Endometrium (tissue), 2 donors: ENCODE results near the gene LRFN5.
"Not testable (repeated sequence)": the region's sequence is repeated elsewhere in the genome, so short reads cannot be mapped to it uniquely, and the experiment has no call there.

ENCODE experiments used
- FAIRE-seq: peaks from 2 replicates; lab custom pipeline; 2012; peaks lifted over from hg19 to GRCh38; lab: Jason Lieb, UNC
- donor health status: control.
- donor health status: control.

LRFN5 gene

DNA sequence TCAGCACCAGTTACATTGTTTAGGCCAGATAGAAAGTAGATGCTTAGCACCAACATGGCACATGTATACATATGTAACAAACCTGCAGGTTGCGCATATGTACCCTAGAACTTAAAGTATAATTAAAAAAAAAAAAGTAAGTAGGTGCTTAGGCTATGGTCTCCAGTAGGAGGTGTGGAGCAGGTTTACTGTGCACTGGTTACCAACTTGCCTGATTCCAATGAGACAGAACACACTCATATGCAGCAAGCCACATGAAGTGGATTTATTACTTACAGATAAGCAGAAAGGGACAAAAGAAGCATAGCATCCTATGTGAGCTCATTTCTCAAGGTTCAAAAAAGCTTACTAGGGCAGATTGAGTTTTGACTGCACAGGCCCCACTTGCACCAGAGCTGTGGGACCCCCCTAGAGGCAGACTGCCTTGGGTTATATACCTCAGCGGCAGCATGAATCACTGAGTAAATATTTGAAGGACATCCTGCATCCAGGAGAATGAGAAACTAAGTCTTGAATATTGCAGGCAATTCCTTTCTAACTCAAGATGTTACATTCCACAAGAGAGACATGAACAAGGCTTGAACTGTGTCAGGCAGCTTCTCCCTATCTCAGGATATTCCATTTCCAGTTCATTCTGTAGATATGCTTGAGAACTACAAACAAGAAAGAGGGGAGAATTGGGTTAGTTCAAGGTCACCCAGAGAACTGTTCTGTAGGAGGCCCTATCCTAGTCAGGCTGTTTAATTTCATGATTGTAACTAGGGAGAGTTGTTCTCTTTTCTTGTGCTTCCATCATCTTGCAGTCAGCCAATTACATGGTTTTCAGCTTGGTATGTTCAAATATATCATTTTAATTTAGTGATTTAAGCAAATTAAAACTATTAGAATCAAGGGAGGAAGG is 30.1 kb downstream of the LRFN5 start:
- no peak for FAIRE-seq

DNA sequence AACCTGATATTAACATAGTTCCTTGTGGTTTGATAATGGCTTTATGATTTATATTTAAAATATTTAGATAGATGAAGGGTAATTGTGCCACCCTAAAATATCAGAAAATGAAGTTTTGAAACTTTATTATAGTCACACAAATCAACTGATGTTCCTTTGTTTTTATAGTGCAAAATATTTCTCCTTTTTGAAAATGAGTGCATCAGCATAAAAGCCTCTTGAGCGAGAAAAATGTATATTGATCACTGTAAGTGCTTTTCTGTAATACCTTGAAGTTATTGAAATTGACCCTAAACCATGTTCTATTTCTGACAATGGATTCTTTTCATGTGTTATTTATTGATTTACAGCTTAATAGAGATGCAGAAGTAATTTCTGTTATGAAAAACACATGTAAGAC is 35.0 kb downstream of the LRFN5 start:
- no peak for FAIRE-seq

DNA sequence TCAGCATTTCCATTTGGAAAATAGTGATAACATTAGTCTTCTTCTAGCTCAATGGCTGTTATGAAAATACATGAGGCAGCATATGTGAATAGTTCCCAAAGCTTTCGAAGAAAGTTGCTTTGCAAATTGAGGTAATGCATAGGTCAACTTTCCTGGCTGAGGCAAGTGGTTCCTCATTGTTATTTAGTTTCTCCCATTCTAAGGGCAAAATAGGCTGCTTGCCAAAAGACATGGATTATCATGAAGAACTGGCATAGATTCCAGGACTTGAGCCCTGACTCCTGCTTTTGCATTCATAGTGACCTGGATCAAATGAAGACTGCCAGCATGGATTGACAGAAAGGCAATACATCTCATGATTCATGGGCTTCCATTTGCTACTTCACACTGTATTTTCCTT is 35.7 kb downstream of the LRFN5 start:
- FAIRE-seq, result no peak

DNA sequence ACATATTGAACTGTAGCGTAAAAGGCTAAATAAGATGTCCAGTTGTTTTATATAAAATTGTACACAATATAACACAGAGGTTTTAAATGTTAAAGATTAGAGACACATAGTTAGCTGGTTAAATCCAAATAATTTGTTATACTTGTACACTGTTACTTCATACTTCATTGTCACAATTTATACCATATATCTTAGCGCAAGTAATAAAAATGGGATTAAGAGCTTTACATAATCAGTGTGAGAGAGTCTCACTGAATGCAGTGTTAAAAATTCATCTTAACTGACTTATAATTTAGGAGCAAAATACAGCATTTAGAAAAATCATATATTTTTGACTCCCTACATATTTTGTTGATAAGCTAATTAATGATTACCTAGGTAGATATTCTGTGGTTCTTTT is 36.1 kb downstream of the LRFN5 start:
- no peak for FAIRE-seq

DNA sequence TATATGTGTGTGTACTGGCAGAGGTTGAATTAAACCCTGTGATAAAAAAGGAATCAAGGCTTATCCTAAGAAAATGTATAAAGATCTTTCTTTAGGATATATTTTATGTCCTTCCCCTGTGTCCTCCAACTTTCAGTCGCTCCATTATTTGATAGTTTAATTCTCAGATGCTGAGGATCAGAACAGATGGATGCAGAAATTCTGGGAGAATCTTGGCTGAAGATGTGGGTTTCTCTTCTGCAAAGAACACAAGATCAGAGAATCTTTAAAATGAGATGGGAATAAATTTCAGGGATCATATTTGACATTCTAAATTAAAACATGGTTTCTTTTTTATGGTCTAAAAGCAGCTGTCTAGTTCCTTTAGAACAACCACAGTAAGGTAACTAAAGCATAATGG is 37.9 kb downstream of the LRFN5 start:
- no peak for FAIRE-seq

DNA sequence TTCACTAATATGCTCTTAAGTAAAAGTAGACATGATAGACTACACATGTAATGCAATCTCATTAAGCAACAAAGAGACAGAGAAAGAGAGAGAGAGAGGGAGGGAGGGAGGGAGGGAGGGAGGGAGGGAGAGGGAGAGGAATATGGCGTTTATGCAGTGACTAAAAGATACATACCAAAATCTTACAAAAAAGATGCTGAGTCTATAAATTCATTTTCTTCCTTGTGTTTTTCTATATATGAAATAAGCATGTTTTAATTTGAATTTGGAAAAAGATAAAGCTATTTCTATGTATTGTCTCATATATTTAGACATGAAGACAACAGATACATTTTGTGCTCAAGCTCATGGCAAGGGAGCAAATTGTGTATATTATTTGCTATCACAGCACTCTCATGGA is 44.1 kb downstream of the LRFN5 start:
- FAIRE-seq, result no peak

DNA sequence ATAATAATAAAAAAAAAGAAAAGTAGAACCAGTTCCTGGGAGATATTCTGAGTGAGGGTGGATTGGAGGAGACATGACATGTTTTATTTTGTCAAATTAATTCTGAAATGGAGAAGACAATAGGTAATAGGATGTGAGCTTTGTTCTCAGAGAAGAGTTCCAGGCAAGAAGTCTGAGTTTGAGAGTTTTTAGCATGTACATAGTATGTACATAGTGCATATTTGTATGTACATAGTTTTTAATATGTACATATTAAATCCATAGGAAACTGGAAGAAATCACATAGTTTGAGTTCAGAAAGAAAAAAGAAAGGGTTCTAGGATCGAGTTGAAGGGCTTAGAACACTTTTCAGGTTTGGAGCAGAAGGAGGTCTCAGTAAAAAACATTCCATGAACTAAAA is 47.5 kb downstream of the LRFN5 start:
- FAIRE-seq, result no peak

DNA sequence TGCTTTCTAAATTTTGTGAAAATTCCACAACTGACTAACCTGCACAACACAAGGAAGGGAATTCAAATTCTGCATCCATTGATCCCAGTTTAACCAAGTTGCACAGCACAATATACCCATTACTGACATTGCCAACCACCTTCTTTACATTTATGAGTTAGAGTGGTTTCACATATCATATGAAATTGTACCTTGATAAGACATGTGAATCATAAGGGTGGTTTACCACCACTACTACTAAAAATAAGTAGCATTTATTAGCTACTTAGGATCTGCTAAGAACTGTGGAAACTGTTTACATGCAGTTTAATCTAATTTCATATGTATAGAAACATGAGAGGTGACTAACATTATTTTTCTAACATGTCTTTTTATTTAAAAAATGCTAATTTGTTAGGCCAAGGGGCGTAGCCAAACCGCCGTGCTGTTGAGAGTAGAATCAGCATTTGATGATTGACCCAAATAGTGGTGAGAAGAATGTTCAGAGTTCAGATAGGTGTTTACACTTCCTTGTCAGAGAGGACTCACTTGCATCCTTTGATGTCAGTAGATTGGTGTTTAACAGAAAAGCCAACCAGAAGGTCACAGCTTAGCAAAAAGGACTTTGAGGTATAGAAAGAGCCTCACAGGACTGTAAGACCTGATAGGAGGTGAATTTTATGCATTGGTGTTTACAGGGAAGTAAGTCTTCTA is 56.2 kb downstream of the LRFN5 start:
- FAIRE-seq, result no peak

DNA sequence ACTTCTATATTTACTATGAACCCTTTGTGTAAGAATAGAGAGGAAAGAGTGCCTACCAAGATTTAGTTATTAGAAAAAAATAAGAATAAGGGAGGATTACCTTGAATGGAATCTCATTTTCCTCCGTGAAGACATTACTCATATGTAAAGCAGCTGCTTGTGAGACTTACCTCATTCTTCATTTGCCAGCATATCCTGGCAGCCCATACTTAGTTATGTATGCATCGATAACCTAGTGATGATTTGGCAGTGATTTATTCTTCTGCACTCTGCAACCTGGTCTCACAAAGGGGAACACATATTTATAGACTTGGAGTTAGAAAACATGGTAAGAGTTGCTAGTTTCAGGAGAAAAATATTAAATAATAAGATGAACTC is 56.8 kb downstream of the LRFN5 start:
- FAIRE-seq, result no peak

DNA sequence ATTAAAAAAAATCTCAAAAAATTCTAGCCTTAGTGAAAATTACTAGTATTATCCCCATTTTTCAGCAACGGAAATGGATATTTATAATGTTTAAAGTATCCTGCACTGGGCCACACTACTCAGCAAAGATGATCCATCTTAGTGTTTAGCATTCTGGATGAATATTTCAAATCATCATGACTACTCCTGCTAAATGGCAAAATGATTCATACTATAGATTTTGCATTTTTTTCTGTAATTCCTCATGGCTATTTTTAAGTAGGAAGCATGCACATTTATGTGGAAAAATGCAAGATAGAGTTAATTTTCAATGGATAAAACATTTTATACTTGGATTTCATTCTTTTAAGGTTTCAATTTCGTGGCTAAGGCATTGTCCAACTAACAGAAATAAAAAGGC is 59.6 kb downstream of the LRFN5 start:
- no peak for FAIRE-seq

DNA sequence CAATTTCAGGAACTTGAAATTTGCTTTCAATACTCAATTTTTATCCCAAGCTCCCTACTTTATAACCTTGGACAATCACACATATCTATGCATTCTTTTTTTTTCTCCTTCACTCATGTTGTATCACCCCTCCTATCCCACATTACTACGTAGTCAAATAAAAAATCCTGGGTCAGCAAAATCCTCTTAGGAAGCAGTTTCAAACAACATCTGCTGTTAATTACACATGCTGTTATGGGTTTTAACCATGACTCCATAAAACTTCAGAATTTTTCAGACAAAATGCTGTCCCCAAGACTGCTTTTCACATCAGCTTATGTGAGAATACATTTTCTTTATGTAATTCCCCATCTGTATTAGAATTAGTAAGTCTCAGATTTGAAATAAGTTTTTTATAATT is 61.7 kb downstream of the LRFN5 start:
- peak; percentile 96 for FAIRE-seq

DNA sequence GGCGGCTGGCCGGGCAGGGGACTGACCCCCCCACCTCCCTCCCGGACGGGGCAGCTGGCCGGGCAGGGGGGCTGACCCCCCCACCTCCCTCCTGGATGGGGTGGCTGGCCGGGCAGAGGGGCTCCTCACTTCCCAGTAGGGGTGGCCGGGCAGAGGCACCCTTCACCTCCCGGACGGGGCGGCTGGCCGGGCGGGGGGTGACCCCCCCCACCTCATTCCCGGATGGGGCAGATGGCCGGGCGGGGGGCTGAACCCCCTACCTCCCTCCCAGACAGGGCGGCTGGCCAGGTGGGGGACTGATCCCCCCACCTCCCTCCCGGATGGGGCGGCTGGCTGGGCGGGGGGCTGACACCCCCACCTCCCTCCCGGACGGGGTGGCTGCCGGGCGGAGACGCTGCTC is 66.9 kb downstream of the LRFN5 start:
- FAIRE-seq, result not testable (repeated sequence)

DNA sequence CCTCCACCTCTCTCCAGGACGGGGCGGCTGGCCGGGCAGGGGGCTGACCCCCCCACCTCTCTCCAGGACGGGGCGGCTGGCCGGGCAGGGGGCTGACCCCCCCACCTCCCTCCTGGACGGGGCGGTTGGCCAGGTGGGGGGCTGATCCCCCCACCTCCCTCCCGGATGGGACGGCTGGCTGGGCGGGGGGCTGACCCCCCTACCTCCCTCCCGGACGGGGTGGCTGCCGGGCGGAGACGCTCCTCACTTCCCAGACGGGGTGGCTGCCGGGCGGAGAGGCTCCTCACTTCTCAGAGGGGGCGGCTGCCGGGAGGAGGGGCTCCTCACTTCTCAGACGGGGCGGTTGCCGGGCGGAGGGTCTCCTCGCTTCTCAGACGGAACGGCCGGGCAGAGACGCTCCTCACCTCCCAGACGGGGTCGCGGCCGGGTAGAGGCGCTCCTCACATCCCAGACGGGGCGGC is 67.9 kb downstream of the LRFN5 start:
- not testable (repeated sequence) for FAIRE-seq

DNA sequence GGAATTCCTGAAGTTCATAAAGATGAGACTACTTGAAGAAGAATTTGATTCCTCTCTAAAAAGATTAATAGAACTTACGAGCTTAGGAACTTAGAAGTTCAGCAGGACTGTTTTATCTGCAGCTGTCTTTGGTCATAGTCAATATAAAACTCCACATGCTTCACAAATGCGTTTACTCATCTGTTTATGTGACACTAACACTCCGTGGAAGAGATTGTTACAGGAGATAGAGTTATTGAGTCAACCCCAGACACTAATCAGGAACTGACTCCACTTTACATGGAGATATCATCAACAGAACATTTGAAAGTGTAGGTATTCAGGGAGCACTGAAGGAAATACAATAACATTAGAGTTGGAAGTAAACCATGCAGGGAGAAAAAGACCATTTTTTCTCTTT is 92.8 kb downstream of the LRFN5 start:
- FAIRE-seq, result peak; percentile 31

DNA sequence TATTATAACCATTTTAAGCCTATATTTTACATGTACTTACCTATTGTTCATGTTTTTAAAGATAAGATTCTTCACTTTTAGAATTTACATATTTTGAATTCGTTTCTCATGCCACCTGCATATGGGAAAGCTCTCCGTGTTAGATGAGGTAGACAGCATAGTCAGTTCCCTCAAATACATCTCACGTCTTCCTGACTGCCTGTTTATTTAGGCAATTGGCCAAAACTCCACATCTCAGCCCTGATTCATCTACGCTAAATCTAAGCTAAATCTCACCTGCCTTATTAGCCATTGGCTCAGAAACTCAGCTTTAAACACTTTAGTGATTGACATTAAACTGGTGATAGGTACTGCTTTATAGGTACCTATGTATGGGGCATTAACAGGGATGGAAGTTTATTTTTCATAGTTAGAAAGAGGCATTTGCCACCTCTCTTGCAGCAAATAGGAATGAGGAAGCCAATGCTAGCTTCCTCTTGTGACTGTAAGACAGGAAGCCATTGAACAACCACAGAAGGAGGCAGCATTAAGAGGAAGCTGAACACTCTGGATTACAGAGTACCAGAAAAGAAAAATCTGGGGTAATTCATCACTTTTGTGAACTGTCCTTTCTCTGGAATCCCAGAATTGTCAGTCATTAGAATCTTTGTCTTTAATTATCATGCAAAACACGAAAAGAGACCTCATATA is 111.9 kb downstream of the LRFN5 start:
- FAIRE-seq, result no peak

DNA sequence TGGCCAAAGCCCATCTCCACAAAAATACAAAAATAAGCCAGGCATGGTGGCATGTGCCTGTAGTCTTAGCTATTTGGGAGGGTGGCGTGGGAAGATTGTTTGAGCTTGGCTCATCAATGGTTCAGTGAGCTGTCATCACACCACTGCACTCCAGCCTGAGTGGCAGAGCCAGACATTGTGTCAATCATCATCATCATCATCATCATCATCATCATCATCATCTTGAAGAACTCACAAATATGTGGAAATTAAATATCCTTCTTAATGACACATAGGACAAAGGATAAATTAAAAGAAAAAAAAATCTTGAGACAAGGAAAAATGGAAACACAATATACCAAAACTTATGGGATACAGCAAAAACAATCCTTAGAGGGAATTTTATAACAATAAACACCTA is 132.5 kb downstream of the LRFN5 start:
- no peak for FAIRE-seq

DNA sequence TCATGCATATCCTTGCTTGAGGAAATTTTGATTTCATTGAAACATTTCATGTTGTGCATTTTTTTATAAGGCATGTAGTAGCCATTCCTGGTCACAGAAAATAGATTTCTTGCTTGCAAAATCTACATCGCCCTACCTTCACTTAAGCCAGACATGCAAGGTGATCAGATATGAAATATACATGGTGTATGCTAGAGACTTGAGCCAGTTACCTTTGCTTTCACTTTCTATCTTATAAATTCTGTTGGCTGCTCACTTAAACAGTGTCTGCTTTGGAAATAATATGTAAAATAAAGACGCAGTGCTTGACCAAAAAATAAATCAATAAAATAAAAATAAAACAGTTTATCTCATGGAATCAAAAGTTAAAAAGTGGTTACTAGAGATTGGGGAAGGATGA is 136.5 kb downstream of the LRFN5 start:
- no peak for FAIRE-seq

DNA sequence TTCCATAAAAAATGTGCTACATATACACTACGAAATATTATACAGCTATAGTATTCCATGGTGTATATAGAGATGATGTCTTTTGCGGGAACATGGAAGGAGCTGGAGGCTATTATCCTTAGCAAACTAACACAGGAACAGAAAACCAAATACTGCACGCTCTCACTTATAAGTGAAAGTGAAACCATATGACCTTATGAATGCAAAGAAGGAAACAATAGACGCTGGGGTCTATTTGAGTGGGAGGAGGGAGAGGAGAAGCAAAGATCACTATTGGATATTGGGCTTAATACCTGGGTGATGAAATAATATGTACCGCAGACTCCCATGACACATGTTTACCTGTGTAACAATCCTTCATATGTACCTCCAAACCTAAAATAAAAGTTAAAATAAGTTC is 142.8 kb downstream of the LRFN5 start:
- FAIRE-seq, result no peak

DNA sequence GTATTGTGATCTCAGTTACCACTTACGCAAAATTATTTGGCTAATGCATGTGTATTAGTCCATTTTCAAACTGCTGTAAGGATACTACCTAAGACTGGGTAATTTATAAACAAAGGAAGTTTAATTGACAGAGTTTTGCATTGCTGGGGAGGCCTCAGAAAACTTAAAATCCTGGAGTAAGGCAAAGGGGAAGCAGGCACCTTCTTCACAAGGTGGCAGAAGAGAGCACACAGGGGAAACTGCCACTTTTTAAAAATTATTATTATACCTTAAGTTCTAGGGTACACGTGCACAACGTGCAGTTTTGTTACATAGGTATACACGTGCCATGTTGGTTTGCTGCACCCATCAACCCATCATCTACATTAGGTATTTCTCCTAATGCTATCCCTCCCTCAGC is 143.9 kb downstream of the LRFN5 start:
- not testable (repeated sequence) for FAIRE-seq

DNA sequence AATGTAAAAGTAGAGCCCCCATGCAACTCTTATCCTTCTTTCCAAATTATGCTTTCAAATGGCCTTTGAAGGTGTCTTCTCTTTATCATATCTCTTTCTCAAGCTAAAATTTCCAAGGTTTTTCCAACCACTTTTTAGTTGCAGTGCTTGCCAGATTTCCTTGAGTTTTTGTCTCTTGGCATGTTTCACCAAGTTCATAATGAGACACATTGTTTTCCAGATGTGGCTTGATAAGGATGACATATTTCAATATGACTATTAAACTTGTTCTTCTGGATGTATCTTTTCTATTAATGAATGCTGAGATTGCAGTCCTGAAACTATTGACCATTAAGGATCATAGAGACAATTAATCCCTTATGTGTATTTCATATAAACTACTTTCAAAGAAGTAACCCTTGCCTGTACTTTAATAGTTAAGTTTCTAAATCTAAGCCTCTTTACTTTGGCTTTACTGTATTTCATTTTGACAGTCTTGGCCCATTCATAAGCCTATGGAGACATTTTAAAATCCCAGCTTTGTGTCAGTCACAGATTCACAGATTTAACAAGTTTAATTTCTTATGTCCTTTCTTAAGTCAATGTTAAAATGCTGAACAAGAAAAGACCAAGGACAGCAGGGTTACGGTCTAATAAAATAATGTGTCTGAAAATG is 151.5 kb downstream of the LRFN5 start:
- peak; percentile 12 for FAIRE-seq

DNA sequence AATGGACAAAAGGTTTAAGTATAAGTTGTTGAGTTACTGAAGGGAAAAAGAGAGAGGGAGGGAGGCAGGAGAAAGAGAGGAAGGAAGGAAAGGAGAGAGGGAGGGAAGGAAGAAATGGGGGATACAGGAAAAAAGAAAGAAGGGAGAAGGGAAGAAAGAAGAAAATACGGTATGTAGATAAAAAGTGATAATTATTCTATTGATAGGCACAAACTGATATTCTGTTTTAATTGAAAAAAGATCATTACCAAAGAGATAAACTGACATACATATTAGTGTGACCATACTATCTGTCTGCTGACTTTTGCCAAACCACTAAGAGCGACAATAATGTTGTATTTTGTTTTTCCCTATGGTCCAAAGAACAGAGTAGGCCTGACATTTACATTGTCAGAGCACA is 154.5 kb downstream of the LRFN5 start:
- FAIRE-seq, result no peak

DNA sequence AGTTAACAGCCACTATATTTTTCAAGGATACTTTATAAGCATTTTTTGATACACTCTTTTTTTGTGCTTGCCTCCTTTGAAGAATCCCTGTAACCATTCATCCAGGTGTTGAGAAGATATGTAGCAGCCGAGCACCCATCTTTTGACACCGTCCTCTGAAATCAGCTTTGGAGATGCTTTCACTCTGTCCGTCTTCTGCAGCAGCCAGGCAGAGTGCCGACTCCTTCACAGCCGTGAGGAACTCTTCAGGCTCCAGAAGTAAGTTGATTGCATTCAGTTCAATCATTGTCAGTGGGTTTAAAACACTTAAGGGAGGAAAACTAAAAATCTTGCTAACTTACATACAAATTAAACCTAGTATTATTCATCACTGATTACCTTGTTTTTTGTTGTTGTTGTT is 160.1 kb downstream of the LRFN5 start:
- no peak for FAIRE-seq
